AG04449 (cell line): Measurements from ENCODE around the gene OXNAD1.
A peak's percentile ranks its signal among the peaks of the same experiment; 100 is the strongest.

Experiments
- CTCF ChIA-PET: fragments of 350-600 bp; formaldehyde crosslinking; extraction: SDS; loops from one replicate; lab custom pipeline; 2021; ENCODE audit warnings: antibody characterized with exemption; lab: Yijun Ruan, JAX
- POLR2A ChIA-PET: fragments of 400-600, 350-600 bp; formaldehyde crosslinking; extraction: SDS; loops from one replicate; lab custom pipeline; 2020; ENCODE audit warnings: antibody characterized with exemption, inconsistent platforms; lab: Yijun Ruan, JAX
- DNase-seq: peaks from one replicate; pipeline ENCODE4 v3.0.0-alpha.2; 2010; ENCODE audit warnings: low read depth, low spot score
- H3K4me3 ChIP-seq: 2 replicates; pipeline ENCODE4 v1.5.1; 2011; ENCODE audit warnings: low read depth, mild to moderate bottlenecking, control low read depth, low read length
- CTCF ChIP-seq: IDR thresholded peaks from one replicate; pipeline ENCODE4 v1.5.1; 2011; ENCODE audit warnings: mild to moderate bottlenecking, moderate library complexity, low read length, control low read depth, inconsistent platforms; ENCODE audit not compliant: insufficient read depth; ENCODE audit errors: missing control alignments

Gene OXNAD1

GRCh38 chr3:16349986-16350596, 85.1 kb downstream of the OXNAD1 start:
- peak; percentile 40 for DNase-seq
- CTCF ChIA-PET = interaction anchor here (1.3 kb wide), 1 partner anchor 166 kb away, joined by 3 read pairs; no protein-coding TSS in a partner anchor

GRCh38 chr3:16350597-16351318, 85.7 kb downstream of the OXNAD1 start:
- peak; percentile 31 for DNase-seq
- no peak overlapping the region for H3K4me3 ChIP-seq
- ChIA-PET POLR2A (no interaction called here), CTCF (interaction anchor here (1.3 kb wide), 1 partner anchor 165 kb away, joined by 3 read pairs; no protein-coding TSS in a partner anchor)
- no peak for TF ChIP-seq CTCF

More at GRCh38 chr3:16349986-16350596, 85.1 kb downstream of the OXNAD1 start:
- TF ChIP-seq CTCF = no peak
- H3K4me3 ChIP-seq = no peak overlapping the region
- POLR2A ChIA-PET = interaction anchor here (0.6 kb wide), 1 partner anchor 40 kb away, joined by 3 read pairs; no protein-coding TSS in a partner anchor

- CTCF ChIA-PET = interaction anchor here (1.3 to 2.0 kb wide), 3 partner anchors 12 to 16 kb away, joined by 3 to 9 read pairs (median 4); no protein-coding TSS in a partner anchor
- H3K4me3 ChIP-seq = no peak overlapping the region
- no peak for DNase-seq
- TF ChIP-seq CTCF = no peak
- POLR2A ChIA-PET = no interaction called here
Observed at GRCh38 chr3:16352428-16352827, 87.4 kb downstream of the OXNAD1 start.

- no peak overlapping the region for H3K4me3 ChIP-seq
- POLR2A ChIA-PET = no interaction called here
- CTCF ChIA-PET = interaction anchor here (1.0 to 2.0 kb wide), 3 partner anchors 9 to 62 kb away, joined by 3 to 9 read pairs (median 3); no protein-coding TSS in a partner anchor
- TF ChIP-seq CTCF = no peak
- no peak for DNase-seq
Observed at GRCh38 chr3:16354291-16354690, 89.3 kb downstream of the OXNAD1 start.
